HepG2 (cell line): ENCODE data around the gene ADAMTS8. TPM values are rescaled to one million over a fixed set of nuclear protein-coding genes. Genes with fewer than 3 reads are reported as not detected.

Experiments
- ATAC-seq: fragments of 200-7000 bp; cut with Tn5 transposase; 3 replicates; pipeline ENCODE4 v1.9.1; 2020; ENCODE audit warnings: mild to moderate bottlenecking, moderate library complexity
- BruUV-seq: library from RNA; stranded (reverse); fragments of 400-500 nt; replicated peaks from 2 replicates; lab custom pipeline; 2021; lab: Mats Ljungman, UMichigan
- CTCF ChIA-PET: fragments of 300-600 bp; formaldehyde crosslinking; extraction: SDS; loops from one replicate; lab custom pipeline; 2021; ENCODE audit warnings: low total read pairs, inconsistent platforms, low intra/inter-chr PET ratio; lab: Yijun Ruan, JAX
- POLR2A ChIA-PET: fragments of 350-600 bp; sonication (Branson Sonifier 250); formaldehyde crosslinking; loops from one replicate; lab custom pipeline; 2020; ENCODE audit warnings: antibody characterized with exemption, inconsistent platforms; lab: Yijun Ruan, JAX
- DNase-seq: peaks from one replicate; pipeline ENCODE4 v3.0.0-alpha.2; 2015; ENCODE audit warnings: low spot score
- FAIRE-seq: peaks from 3 replicates; lab custom pipeline; 2011; peaks lifted over from hg19 to GRCh38; lab: Jason Lieb, UNC
- H2AFZ ChIP-seq: one replicate; pipeline ENCODE4 v1.6.1; 2011; ENCODE audit warnings: low read length, inconsistent platforms
- H3K27ac ChIP-seq: fragments of 300-600 bp; 3 replicates; pipeline ENCODE4 v1.8.0; 2011; ENCODE audit warnings: mixed run types, mild to moderate bottlenecking, mixed read lengths, low read length, inconsistent platforms; ENCODE audit not compliant: insufficient read depth; ENCODE audit errors: extremely low read length
- H3K27me3 ChIP-seq, 2 experiments: fragments of 200-600 bp in 1 of 2; 2 replicates in 1 of 2; 3 replicates in 1 of 2; pipeline versions ENCODE4 v1.6.0 to v1.8.0; 2011; ENCODE audit warnings: low read length in 2 of 2, mild to moderate bottlenecking in 2 of 2, moderate library complexity in 2 of 2, inconsistent platforms in 1 of 2; ENCODE audit not compliant: insufficient read depth in 2 of 2, control insufficient read depth in 1 of 2
- H3K36me3 ChIP-seq, 2 experiments: fragments of 200-600 bp in 1 of 2; replicated peaks in 1 of 2; 2 replicates in 1 of 2; 3 replicates in 1 of 2; pipeline versions ENCODE4 v1.5.1 to v1.8.0; 2011; ENCODE audit warnings: low read length in 2 of 2, inconsistent platforms in 1 of 2; ENCODE audit not compliant: insufficient read depth in 2 of 2, control insufficient read depth in 1 of 2
- H3K4me1 ChIP-seq: 2 replicates; pipeline ENCODE4 v1.5.1; 2012; ENCODE audit warnings: low read length, inconsistent platforms; ENCODE audit not compliant: insufficient read depth
- H3K4me2 ChIP-seq: 2 replicates; pipeline ENCODE4 v1.6.0; 2011; ENCODE audit warnings: low read depth, low read length, inconsistent platforms
- H3K4me3 ChIP-seq, 3 experiments: fragments of 200-600 bp in 1 of 3; sonication (generic), shearing (Covaris generic) in 1 of 3; replicated peaks in 1 of 3; 2 replicates each; pipeline ENCODE4 v1.5.1; 2011 to 2016; ENCODE audit warnings: low read length in 3 of 3, inconsistent platforms in 2 of 3, low read depth in 2 of 3, mild to moderate bottlenecking in 2 of 3, control low read depth in 1 of 3, mixed read lengths in 1 of 3; ENCODE audit not compliant: insufficient read depth in 1 of 3
- H3K79me2 ChIP-seq: one replicate; pipeline ENCODE4 v1.6.1; 2011; ENCODE audit warnings: low read length, inconsistent platforms; ENCODE audit not compliant: insufficient read depth
- H3K9ac ChIP-seq: 2 replicates; pipeline ENCODE4 v1.6.0; 2011; ENCODE audit warnings: mild to moderate bottlenecking, low read depth, low read length, inconsistent platforms; ENCODE audit not compliant: insufficient read depth
- H3K9me3 ChIP-seq: 2 replicates; pipeline ENCODE4 v1.5.1; 2012; ENCODE audit warnings: mild to moderate bottlenecking, low read length
- H4K20me1 ChIP-seq: 2 replicates; pipeline ENCODE4 v1.6.0; 2011; ENCODE audit warnings: inconsistent platforms, mild to moderate bottlenecking, low read length, moderate library complexity; ENCODE audit not compliant: insufficient read depth
- GRHL1 ChIP-seq: sonication (generic); formaldehyde crosslinking; conservative IDR thresholded peaks from 2 replicates; pipeline ENCODE4 v1.8.0; 2022; ENCODE audit warnings: missing genetic modification reagents
- ISL2 ChIP-seq: sonication (generic); formaldehyde crosslinking; IDR thresholded peaks from 2 replicates; pipeline ENCODE4 v1.5.0; 2020; ENCODE audit warnings: missing genetic modification reagents
- JUND ChIP-seq: sonication (generic); formaldehyde crosslinking; IDR thresholded peaks from 2 replicates; pipeline ENCODE4 v1.8.0; 2022; ENCODE audit warnings: mild to moderate bottlenecking, missing genetic modification reagents
- MNT ChIP-seq: fragments of 450-650 bp; IDR thresholded peaks from 2 replicates; pipeline ENCODE4 v1.6.1; 2016
- SMC3 ChIP-seq: IDR thresholded peaks from 2 replicates; pipeline ENCODE4 v1.6.1; 2011; ENCODE audit warnings: low read length, improper control_type of control experiment
- ZC3H4 ChIP-seq: sonication (generic); formaldehyde crosslinking; IDR thresholded peaks from 2 replicates; pipeline ENCODE4 v1.4.0; 2020; ENCODE audit warnings: missing genetic modification reagents, borderline replicate concordance
- ZNF530 ChIP-seq: sonication (generic); formaldehyde crosslinking; IDR thresholded peaks from 2 replicates; pipeline ENCODE4 v1.5.0; 2020; ENCODE audit warnings: low read depth, mild to moderate bottlenecking, missing genetic modification reagents
- WGBS: methylation state at CpG from one replicate; pipeline ENCODE4 v1.1.6; 2017; ENCODE audit warnings: low lambda C conversion rate; 5-methylcytosine and 5-hydroxymethylcytosine counted together
- in situ Hi-C: cut with HindIII; loops from 2 replicates; pipeline ENCODE4 v1.10.0; 2017; ENCODE audit warnings: low pct_unique_long_range_greater_than_20kb; ENCODE audit not compliant: extremely low pct_ligation_motif_present
- intact Hi-C: fragments of 100-400 bp; cut with micrococcal nuclease; formaldehyde crosslinking; loops from one replicate; pipeline ENCODE4 v1.10.0; 2022; ENCODE audit not compliant: unreplicated experiment
- polyA plus RNA-seq, 8 experiments: library from polyadenylated mRNA; depleted of rRNA in 3 of 8; stranded (reverse) in 7 of 8; unstranded in 1 of 8; fragments of >200 nt; fragmentation: Illumina TruSeq in 4 of 8; extraction: Trizol in 4 of 8; gene quantifications; 2 replicates each; pipeline versions ENCODE4 v1.2.1 to v1.2.3, GENCODE V29; 2011 to 2016; ENCODE audit warnings: low read depth in 4 of 8, missing spikeins in 1 of 8, mixed read lengths in 1 of 8; ENCODE audit not compliant: insufficient read depth in 1 of 8
- total RNA-seq, 5 experiments: library from RNA; depleted of rRNA; stranded (reverse); fragments of >200 nt; fragmentation: Illumina TruSeq; extraction: Trizol; gene quantifications; 2 replicates each; pipeline ENCODE4 v1.2.3, GENCODE V29; 2016; ENCODE audit warnings: low read depth in 1 of 5

ADAMTS8 gene
- total and polyA plus RNA-seq, 2 of the 13 experiments (the other 11 are each of a cell fraction or from before 2014, with no cell fraction given) = not detected

DNA sequence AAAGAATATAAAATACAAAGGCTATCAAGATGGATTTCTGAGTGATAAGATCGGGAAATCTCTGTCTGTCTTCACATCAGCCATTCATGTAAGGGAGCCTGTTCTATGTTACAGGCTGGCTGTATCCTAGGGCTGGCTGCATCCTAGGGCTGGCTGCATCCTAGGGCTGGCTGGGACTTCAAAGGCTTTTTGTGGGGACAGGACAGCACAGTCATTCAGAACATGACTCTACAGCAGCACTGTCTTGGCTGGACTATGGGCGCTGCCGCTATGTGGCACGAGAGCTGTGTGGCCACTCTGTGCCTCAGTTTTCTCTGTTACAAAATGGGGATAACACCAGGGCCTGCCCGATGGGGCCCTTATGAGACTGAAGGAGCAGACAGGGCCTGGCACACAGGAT is 10.2 kb downstream of the ADAMTS8 start (continued):
- TF ChIP-seq GRHL1 (CRISPR knock-in tag) = no peak
- no peak for TF ChIP-seq ZC3H4 (CRISPR knock-in tag)
- no peak for TF ChIP-seq ISL2 (CRISPR knock-in tag)
- no peak for TF ChIP-seq SMC3

DNA sequence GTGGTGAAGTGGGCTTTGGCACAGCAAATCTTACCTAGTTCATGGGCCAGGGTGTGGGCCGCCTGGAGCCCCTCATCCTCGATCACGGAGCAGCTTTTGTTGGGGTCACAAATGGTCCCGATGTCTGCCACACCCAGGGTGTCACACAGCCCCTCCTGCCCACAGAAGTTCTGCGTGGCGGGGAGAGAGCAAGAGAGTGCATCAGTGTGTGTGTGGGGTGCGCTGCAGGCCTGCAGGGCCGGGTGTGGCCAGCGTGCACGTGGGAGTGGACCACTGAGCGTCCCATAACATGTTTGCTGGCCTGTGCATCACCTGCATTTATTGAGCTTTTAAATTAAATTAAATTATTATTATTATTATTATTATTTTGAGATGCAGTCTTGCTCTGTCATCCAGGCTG is 11.5 kb downstream of the ADAMTS8 start:
- ATAC-seq = no peak
- intact Hi-C loops (no loop called here), in situ Hi-C loops (no loop called here)
- no peak for FAIRE-seq
- no peaks in the 10 kb centered on the region for H4K20me1 ChIP-seq
- no peaks in the 10 kb centered on the region for H3K4me1 ChIP-seq
- no peaks in the 10 kb centered on the region for H3K36me3 ChIP-seq
- H3K9me3 ChIP-seq = no peaks in the 10 kb centered on the region
- no peaks in the 10 kb centered on the region for H3K79me2 ChIP-seq
- WGBS = 35% methylated on average over 10 of the region's 11 CpGs
- POLR2A ChIA-PET = no interaction called here
- TF ChIP-seq JUND (CRISPR knock-in tag) = no peak
- H2AFZ ChIP-seq = no peak overlapping the region
- H3K27me3 ChIP-seq = peaks cover 14 to 85% of the 10 kb centered on the region in 2 experiments; a peak in 3 of 5 replicates
- H3K4me2 ChIP-seq = no peak overlapping the region
- no peak overlapping the region for H3K9ac ChIP-seq
- no TSS peak for BruUV-seq
- H3K4me3 ChIP-seq = no peak overlapping the region
- DNase-seq = no peak
- no peak overlapping the region for H3K27ac ChIP-seq
- CTCF ChIA-PET = no interaction called here

DNA sequence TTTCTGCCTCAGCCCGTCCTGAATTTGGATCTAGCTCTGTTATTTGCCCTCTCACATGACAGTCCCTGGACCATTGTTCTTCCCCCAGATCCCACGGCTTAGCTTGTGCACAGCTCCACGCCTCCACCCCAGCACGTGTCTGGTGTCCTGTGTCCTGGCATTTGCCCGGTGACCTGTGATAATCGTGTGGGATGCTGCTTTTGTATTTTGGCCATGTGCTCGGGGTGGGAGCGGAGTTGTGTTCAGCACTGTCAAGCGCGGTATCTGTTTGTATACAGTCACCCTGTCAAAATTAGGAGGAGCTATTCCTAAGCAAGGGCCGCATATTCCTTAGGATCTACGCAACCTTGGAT is 11.9 kb downstream of the ADAMTS8 start:
- no peak overlapping the region for H3K4me2 ChIP-seq
- no peaks in the 10 kb centered on the region for H4K20me1 ChIP-seq
- H3K9me3 ChIP-seq = no peaks in the 10 kb centered on the region
- FAIRE-seq = no peak
- no peak for ATAC-seq
- POLR2A ChIA-PET = no interaction called here
- no peaks in the 10 kb centered on the region for H3K79me2 ChIP-seq
- H3K9ac ChIP-seq = no peak overlapping the region
- peaks cover 14 to 84% of the 10 kb centered on the region in 2 experiments; a peak in 3 of 5 replicates for H3K27me3 ChIP-seq
- H3K4me1 ChIP-seq = no peaks in the 10 kb centered on the region
- H2AFZ ChIP-seq = no peak overlapping the region
- CTCF ChIA-PET = no interaction called here
- H3K36me3 ChIP-seq = no peaks in the 10 kb centered on the region
- DNase-seq = no peak
- no TSS peak for BruUV-seq
- in situ Hi-C loops = no loop called here
- H3K27ac ChIP-seq = no peak overlapping the region
- TF ChIP-seq ZNF530 (CRISPR knock-in tag) = no peak
- TF ChIP-seq MNT = peak; percentile 56
- intact Hi-C loops = no loop called here
- H3K4me3 ChIP-seq = no peak overlapping the region
- WGBS = 42% methylated on average over 12 of the region's 12 CpGs
